GM18907 (cell line): Measurements from ENCODE around the gene MUC7.

Experiments
- ATAC-seq: cut with Tn5 transposase; IDR thresholded peaks from one replicate; pipeline ENCODE4 v1.9.1; 2021; ENCODE audit warnings: mild to moderate bottlenecking, moderate library complexity; ENCODE audit not compliant: unreplicated experiment

Gene MUC7

GRCh38 chr4:70531981-70532380 lies 60.0 kb downstream of the MUC7 start:
- ATAC-seq = peak; percentile 78
